CD4-positive, alpha-beta T cell treated with Interleukin-6 at 100 ng/mL for 8 hours (primary cell): ENCODE results near the gene SCN10A.

ENCODE experiments used
- DNase-seq: peaks from one replicate; pipeline ENCODE4 v3.0.0-alpha.2; 2020; ENCODE audit warnings: mixed read lengths, low spot score

The SCN10A gene

DNA sequence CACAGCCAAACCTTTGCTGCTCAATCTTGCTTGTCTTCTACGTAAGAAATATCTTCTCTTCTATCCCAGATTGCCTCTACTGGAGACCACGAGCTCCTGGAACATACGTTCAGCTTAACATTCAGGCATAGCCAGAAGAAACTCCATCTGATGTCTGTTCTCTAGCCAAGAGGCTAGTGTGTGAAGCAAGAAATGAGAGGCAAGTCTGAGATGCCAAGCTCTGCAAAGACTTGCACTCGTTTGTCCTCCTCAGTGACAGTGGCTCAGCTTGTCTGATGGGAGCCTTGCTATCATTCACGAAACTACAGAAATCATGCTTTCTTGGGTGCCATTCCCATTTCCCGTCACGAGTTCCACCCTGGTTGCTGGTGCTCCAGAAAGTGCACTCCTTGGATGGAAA lies at the start of gene SCN10A:
Gene SCN10A (minus strand): TSS at position 192 of the 400 bp plus-strand sequence. CDS start 22,207 bp downstream, outside the sequence.
- DNase-seq, result no peak

DNA sequence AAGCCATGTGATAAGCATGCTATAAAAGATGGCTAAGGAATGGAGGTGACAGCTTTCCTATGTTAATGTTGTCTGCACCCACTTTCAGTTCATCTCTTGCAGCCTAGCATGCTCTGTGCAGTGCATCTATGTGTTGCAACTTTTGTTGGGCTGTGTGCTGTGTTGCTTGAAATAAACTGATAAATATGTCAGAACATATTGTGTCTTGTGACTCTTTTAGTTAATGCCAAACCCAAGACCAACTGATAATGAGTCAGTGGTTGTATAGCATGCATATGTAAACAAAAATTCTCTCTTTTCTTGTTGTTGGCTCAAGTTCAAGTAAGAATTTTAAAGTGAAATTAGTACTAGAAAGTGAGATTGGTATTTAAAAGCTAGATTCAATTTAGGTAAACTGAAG lies 37.0 kb upstream of the SCN10A start:
- DNase-seq, result no peak

DNA sequence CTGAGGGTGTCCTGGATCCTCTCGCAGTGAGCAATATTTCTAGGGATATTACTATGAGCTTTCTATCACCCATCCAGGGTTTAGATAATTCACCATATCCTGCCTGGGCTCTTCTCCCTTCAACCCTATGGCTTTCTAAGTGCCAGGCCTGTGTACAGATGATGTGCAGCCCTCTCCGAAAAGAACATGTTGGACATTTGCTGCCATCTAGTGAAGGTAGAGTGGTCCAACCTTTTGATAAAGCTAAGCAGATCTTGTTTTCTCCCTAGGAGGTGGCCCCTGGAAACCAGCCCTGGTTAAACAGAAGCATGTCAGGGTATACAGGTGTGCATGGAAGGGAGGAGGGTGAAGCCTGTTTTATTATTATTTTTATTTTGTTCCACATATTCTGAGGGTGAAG lies 27.9 kb upstream of the SCN10A start:
- no peak for DNase-seq

DNA sequence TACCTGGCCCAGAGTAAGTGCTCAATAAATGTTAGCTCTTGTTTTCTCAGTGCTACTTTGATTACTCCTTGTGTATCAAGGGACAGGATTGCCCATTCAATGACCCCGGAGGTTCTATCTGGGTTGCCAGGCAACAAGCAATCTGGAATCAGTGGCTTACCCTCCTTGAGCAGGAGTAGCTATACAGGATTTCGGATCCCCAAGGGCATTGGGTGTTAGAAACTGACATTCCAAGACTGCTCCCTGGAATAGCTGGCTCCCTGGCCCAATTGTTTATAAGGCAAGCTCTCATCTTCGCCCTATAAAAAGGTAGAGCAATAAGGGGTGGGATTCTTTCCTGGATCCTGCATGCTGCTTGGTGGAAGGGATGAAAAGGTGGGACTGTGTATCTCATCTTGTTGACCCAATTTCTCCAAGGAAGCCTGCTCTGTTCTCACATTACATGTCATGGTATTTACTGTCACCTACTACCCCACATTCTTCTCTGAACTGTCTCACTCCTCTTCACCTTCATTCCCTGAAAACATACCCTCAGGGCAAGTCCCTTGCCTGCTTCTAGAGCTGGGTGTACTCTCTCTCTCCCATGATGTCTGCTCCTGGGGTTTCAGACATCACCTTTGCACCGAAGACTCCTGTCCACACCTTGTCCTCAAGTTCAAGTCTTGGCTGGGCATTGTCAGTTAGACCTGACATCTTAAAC lies 26.4 kb upstream of the SCN10A start:
- DNase-seq, result no peak

DNA sequence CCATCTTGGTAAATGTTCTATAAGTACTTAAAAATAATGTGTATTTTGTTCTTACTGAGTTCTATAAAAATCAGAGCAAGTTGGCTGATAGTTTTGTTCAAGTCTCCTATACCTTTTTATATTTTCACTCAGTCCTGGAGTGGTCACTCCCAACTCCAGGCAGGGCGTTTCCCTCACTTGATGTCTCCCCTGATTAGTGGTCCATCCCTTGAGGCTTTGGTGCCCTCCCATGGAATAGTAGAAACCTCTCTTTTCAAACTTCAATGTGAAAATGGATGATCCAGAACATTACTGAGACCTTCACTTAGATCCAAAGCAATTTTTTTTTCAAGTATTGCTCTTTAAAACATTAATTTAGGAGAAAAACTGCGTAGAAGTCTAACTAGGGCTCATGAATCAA lies 25.0 kb upstream of the SCN10A start:
- DNase-seq, result no peak

DNA sequence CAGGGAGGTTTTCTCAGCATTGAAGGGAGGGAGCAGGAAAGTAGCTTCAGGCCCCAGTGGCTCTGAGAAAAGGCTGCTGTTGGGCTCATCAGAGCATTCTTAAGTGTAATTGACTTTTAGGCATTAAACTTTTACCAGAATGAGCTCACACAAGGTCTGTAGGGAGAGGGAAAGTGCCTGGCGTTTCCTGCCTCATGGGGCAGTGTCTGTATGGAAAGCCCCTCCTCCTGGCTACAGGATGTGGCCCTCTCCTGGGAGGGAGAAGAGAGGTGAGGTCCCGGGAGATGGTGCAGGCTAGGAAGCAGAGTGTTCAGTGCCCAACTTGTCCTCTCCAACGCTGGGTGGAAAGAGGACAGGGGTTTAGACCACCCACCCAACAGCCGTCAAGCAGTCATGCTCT lies 21.3 kb upstream of the SCN10A start:
- no peak for DNase-seq

DNA sequence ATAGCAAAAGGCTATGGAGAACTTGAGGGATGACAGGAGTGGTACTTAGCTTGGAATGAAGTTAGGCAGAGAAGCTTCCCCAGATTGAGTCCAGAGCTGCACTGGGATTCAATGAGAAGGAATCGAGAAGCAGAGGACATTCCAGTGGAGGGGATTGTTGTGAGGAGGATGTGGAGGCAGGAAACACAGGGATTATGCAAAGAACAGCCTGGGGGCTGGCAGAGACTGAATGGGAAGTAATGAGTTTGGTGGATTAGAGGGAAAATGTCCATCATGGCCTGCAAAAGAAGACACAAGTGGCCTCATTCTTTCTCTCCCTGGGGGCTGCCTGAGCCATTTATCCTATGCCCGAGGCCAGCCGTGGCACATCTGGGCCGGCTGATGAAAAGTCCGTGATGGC lies 20.5 kb upstream of the SCN10A start:
- DNase-seq, result no peak

DNA sequence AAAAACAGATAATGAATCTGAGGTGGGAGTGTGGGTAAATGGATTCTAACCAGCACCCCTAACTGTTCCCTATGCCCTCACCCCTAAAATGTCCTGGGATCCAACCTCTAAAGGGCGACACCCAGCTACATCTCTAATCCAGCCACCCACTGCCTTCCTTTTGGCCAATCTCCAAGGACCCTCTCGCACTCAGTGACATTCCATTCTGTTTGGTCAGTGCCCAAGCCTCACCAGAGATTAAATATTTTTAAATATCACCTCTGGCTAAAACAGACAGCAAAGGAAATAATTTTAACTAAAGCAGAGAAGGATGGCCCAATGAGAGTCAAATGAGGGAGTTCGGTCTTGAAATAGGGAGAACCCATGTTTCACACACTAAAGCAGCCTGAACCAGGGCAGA lies 19.9 kb upstream of the SCN10A start:
- no peak for DNase-seq

DNA sequence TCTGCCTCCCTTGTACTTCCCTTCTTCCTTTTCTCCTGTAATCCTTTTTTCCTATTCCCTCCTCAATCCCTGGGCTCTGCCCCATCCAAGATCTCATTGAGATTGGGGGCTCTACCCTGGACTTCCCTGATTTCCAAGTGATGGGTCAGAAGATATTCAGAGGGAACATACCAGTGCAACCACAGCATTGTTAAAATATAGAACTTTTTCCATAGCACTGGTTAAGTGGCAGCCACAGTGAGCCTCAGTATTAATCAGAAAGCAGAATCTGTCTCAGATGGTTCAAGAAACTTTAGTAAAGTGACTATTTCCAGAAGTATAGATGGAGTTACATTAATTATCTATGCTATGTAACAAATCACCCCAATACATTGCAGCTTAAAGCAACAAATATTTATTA lies 18.7 kb upstream of the SCN10A start:
- no peak for DNase-seq

DNA sequence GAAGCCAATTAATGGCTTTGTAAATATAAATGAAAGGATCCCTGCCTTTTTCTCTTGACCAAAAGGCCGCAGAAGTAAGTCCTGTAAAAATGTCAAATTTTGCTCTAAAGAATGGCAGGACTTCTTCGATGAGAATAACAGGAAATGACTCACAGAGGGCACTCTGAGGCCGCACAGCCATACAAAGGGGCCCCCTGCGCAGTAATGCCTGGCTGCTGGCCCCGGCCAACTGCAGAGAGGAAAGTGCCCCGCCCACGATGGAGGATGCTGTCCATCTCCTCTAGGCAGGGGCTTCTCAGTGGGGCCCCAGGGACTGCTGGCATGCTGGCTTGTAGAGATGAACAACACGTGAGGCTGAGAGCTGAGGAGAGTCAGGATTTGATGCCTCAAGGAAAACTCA lies 18.1 kb upstream of the SCN10A start:
- DNase-seq, result no peak

DNA sequence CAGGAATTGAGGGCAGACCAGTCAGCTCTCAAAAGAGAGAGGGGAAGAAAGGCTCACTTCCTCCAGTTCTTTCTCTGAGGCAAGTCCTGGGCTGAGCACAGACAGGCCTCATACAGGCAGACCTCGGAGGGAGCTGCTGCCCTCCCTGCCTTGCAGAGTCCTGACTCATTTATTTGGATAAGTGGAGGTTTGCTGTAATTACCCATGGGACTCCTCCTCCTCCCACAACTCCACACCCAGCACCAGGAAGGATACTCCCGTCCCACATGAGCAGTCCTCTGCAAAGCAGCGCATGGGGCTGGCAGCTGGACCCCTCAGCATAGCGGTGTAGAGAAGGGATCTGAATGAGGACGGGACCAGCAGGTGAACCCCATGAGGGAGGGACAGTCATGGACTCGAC lies 13.4 kb upstream of the SCN10A start:
- no peak for DNase-seq

DNA sequence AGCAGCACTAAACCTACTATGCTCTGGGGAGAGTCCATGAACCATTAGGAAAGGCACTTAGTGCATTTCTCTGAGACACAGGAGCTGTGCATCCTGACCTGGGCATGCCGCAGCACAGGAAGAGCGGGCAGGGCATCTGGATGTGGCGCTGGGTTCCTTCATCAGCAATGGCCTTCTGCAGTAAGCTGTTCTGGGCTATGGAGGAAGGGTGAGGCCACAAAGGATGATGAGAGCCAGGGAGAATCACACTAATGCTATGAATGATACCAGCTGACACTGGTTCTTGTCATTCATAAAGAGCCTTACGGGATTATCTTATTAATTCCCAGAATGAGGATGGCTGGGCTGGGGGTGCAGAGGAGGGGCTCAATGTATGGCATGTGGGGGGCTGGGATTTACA lies 12.7 kb upstream of the SCN10A start:
- DNase-seq, result no peak

DNA sequence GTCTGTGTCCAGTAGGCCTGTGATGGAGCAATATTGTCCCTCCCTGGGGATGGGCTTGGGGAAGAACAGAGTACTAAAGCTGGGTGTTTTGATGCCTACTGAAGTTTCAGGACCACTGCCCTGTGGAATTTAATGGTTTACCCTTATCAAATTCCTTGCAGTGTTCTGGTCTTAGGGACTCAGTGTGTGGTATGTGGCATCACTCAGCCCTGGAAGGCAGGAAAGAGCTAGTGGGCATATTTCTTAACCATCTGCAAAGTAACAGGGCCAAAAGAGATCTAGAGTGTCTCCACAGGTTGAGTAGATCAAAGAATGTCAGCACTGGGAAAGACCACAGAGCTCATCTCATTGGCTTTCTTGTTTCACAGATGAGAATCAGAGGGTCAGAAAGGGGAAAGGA lies 11.8 kb upstream of the SCN10A start:
- DNase-seq, result no peak

DNA sequence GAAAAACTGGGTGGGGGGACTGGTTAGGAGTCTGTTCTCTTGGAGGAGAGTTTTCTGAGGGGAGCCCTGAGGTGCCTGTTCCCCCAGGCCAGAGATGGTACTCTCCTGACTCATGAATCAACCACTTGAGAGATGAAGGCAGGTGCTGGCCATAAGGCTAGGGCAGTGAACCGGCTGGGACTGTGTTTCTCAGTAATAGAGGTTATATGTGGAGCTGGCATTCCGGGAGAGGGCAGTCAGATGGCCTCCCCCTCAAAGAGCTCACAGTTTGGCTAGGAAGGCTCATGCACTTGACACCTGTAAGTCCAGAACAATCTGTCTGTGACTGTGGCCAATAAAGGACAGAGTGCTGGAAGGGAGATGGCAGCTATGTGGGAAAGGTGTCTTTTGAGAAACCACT lies 10.0 kb upstream of the SCN10A start:
- DNase-seq, result no peak

DNA sequence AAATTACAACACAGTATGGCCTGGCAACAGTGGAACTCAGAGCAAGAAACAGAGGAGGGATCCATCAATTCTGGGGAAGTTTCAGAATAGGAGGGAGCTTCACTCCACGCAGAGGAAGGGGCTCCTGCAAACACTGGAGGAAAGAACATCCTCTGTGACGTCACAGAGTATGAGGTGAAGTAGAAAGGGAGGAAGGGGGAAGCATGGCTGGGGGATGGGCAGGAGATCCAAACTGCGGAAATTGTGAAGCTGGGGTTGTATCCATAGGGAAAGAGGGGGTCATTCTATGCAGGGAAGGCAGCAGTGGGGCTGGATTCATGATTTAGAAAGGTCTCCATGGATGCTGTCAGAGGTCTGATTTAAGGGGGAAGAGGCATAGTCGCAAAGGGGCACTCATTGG lies 8.3 kb upstream of the SCN10A start:
- no peak for DNase-seq

DNA sequence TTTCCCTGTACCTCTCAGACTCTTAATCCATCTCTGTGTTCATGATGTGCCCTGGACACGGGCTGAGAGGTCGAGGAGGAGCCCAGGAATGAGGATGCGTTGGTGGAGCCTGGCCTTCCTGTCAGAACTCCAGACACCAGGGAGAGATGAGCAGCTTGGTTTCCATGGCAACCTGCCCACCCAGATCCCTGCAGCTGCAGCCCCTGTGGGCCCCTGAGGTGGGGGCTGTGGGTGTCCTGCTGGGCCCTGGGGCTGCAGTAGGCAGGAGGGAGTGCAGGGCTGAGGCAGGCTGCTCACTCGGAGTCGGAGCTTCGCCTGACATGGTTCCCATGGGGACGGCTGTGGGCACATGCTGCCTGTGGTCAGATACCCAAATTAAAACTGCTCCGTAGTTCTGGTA lies 7.7 kb upstream of the SCN10A start:
- DNase-seq, result no peak

DNA sequence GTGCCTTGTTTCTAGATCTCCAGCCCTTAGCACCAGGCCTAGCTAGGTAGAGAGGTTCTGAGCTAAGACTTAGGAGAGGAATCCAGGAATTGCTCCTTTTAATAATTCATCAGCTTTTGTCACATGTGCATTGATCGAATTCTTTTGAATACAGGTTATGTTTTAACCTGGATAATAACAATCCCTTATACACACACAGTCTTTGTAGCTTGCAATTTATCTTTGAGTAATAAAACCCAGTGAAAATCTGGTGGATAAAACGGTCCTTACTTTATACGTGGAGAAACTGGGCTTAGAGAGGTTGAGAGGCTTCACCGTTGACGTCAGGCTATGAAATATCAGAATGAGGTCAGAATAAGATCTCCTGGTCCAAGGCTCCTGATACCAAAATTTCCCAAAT lies 7.2 kb upstream of the SCN10A start:
- DNase-seq, result no peak

DNA sequence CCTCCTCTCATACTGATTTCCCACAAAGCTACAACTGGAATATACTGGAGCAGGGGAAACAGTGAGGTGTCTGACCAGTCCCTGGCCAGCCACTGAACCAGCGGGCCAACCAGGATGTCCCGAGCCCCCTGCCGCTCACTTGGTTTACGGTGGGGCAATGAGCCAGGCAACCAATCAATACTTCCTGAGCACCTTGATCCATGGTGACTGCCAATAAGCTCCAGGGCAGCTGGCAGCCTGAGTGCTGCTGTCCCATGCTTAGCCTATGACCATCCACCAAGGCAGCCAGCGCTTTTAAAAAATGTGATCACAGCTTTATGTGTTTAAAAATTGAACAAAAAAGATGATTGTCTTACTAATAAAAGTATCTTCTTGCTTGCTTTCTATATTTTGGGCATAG lies 4.2 kb downstream of the SCN10A start:
- no peak for DNase-seq

DNA sequence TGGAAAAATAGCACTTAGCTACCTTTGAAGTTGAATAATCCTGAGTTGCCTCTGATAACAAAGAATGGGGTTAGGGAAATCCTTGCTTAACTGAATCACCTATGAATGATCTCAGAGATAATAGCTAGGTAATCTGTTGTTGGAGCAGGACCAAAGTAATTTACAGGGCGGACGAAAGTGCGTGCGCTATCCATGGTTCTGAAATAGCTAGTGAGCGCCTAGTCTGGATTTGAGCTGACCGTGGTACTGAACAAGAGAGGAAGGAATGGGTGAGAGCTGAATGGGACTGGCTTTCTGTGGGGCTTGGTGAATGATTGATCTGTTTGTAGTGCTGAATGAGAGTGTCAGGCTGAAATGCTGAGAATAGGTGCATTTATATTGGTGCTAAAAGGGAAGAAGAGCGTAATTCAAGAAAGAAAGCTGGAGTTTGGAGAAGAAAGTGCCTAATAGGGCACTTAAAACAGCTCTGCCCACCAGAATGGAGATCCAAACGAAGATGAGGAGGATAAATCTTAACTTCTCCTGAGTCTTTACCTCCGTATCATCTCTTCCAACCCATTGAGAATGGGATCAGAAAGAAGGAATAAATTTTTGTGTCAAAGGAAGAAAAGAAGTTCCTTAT lies 10.1 kb downstream of the SCN10A start:
- DNase-seq, result no peak

DNA sequence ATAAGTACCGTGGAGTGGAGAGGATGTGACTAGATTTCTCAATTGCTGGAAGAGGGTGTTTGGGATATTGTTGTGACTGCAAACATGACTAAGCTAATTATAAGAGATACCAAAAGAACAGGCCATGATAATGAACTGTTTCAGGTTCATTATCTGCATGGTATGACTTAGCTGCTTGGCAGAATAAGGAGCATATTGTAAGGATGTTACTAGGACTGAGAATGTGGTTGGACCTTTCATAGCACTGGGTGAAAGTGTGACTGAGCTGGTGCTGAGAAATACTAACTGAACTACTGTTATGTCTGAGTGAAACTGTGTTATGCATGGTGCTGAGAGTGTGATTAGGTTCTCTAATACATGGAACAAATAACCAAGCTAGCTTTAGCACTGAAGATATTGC lies 11.0 kb downstream of the SCN10A start:
- no peak for DNase-seq

DNA sequence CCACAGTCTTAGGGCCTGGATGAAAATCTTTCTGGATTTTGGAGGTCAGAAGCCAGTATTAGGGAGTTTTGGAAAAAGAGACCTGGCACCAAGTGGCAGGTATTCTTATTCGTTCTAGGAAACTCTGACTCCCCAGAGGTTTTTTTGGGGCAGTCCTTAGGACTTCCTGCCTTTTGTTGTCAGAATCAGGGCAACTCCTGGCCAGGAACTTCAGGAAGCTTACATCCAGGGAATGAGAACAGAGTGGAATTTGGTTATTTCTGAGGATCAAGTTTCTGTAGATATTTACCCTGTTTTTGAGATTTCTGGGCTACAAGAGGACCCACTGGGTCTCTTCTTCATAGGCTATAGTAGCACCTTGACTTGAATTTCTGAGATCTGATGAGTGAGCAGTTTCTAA lies 15.5 kb downstream of the SCN10A start:
- no peak for DNase-seq

DNA sequence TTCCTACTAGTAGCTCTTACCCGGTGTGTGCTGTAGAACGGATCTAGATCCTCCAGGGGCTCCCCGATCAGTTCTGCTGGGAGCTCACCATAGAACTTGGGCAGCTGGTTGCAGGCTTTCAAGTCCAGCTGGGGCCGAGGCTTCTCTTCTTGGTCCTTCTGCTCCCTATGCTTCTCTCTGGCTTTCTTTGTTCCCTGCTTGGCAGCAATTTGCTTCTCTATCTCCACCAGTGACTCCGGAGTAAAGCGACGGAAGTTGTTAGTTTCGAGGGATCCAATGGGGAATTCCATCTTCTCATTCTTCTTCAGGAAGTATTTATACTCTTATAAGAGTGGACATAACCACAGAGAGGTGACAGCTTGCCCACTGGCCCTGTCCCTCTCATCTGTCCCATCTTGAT lies 22.3 kb downstream of the SCN10A start:
- no peak for DNase-seq

DNA sequence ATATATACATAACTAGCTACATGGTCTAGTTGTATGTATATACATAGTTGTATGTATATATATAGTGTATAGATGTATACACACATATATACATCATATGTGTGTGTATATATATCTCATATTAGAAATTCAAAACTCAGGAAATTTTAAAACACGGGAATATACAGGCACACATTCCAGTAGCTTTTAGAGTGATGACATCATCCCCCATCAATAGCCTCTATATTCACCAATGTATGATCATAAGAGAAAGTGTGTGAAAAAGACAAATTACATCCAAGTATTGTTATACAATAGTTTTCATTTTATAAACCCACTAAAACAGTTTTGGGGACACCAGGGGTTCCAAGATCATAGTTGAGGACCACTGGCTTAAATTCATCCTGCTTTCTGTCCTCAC lies 23.0 kb downstream of the SCN10A start:
- DNase-seq, result no peak

DNA sequence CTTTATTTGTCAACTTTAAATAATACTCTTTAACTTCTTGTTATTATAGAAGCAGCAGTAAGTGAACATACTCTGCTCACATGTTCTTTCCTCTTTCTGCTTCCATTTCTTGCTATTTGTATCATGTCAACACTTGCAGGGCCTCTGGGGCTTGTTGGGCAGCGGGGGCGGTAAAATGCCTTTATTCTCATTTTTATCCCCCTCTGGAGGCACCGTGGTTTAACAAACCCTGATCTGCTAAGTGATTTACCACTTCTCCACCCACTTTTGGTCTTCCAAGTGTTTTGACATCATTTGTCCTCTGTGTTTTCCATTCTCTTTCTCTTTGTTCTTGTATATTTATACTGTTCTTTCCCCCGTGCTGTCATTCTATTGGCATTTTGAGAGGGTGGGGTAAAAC lies 33.9 kb downstream of the SCN10A start:
- no peak for DNase-seq
